GM11168 (cell line): ENCODE data around the gene GNA15.
"Not testable (repeated sequence)": the region's sequence is repeated elsewhere in the genome, so short reads cannot be mapped to it uniquely, and the experiment has no call there.

Source experiments
- in situ Hi-C: fragments of 300-500 bp; cut with MboI; formaldehyde crosslinking; loops from one replicate; pipeline ENCODE4 v1.12.0; 2022; ENCODE audit warnings: low sequenced_read_pairs; ENCODE audit not compliant: unreplicated experiment

The GNA15 gene

DNA sequence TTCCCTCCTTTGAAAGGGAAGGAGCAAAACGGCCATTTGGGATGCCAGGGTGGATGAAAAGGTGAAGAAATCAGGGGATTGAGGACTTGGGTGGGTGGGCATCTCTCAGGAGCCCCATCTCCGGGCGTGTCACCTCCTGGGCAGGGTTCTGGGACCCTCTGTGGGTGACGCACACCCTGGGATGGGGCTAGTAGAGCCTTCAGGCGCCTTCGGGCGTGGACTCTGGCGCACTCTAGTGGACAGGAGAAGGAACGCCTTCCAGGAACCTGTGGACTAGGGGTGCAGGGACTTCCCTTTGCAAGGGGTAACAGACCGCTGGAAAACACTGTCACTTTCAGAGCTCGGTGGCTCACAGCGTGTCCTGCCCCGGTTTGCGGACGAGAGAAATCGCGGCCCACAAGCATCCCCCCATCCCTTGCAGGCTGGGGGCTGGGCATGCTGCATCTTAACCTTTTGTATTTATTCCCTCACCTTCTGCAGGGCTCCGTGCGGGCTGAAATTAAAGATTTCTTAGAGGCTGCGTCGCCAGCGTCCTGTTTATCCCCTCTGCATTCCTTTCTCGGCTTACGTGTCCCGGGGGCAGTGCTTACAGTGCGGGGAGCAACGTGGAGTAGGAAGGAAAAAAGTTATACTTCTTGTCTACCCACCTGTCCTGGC is 27.5 kb downstream of the GNA15 start:
- in situ Hi-C loops: no loop called here

DNA sequence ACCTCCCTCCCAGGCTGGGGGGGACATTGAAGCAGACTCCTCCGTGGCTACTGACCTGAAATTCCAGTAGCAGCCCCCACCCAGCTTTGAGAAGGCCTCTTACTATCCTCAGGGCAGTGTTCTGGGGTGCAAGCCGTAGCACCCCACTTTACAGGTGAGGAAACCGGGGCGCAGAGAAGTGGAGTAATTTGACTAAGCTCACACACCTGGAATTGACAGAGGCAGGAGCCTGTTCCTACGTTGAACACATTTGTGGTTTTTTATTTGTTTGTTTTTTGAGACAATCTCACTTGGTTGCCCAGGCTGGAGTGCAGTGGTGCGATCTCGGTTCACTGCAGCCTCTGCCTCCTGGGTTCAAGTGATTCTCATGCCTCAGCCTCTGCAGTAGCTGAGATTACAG is 28.1 kb downstream of the GNA15 start:
- in situ Hi-C loops: no loop called here

DNA sequence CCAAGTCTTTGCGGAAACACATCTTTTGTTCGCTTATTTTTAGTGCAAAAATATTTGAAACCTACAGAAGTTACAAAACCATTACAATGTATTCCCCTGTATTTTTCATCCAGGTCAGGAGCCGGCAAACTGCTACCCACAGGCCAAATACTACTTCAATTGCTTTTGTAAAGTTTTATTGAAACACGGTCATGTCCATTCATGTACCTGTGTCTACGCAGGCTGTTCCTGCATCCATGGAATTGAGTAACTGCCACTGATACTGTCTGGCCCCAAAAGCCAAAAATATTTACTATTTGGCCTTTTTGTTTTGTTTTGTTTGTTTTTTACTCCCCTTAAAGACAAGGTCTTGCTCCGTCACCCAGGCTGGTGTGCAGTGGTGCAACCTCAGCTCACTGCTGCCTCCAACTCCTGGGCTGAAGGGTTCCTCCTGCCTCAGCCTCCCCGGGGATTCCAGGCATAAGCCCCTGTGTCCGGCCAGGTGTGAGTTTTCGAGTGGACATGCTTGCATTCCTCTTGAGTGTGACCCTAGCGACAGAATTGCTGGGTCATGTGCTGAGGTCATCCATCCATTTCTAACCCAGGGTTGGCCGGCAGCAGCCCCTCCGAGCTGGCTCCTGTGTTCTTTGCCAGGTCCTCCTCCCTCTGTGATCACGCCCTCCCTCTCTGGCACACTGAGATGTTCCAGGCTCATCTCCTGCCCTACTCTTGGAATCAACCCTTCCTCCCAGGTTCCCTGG is 31.9 kb downstream of the GNA15 start:
- in situ Hi-C loops: no loop called here

DNA sequence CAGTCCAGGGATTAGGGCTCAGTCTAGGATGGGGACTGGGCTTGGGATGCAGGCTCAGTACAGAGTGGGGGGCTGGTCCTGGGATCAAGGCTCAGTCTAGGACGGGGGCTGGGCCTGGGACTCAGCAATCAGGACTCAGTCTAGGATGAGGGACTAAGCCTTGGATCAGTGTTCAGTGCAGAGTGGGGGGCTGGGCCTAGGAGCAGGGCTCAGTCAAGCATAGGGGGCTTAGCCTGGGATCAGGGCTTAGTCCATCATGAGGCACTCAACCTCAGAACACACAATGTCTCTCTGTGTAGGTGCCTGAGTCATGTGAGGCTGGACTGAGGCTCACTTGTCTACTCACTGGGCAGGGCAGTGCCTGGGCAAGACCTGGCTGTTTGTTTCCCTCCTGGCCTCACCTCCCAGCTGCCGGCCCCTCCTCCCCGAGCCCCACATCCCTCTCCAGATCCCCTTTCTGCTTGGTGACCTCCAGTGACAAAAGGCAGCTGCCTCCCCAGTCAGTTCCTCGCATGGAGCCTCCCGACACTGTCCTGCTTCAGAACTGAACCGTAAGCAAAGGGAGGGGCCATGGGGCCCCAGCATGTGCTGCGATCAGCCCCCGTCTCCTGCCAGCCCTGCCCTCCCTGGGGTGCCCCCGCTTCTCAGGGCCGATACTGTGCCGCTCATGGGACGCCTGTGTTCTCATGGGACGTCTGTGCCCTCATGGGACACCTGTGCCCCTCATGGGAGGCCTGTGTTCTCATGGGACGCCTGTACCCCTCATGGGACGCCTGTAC is 36.2 kb downstream of the GNA15 start:
- in situ Hi-C loops: no loop called here

DNA sequence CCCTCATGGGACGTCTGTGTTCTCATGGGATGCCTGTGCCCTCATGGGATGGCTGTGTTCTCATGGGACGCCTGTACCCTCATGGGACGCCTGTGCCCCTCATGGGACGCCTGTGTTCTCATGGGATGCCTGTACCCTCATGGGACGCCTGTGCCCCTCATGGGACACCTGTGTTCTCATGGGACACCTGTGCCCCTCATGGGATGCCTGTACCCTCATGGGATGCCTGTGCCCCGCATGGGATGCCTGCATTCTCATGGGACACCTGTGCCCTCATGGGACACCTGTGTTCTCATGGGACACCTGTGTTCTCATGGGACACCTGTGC is 36.8 kb downstream of the GNA15 start:
- in situ Hi-C loops: not testable (repeated sequence)

DNA sequence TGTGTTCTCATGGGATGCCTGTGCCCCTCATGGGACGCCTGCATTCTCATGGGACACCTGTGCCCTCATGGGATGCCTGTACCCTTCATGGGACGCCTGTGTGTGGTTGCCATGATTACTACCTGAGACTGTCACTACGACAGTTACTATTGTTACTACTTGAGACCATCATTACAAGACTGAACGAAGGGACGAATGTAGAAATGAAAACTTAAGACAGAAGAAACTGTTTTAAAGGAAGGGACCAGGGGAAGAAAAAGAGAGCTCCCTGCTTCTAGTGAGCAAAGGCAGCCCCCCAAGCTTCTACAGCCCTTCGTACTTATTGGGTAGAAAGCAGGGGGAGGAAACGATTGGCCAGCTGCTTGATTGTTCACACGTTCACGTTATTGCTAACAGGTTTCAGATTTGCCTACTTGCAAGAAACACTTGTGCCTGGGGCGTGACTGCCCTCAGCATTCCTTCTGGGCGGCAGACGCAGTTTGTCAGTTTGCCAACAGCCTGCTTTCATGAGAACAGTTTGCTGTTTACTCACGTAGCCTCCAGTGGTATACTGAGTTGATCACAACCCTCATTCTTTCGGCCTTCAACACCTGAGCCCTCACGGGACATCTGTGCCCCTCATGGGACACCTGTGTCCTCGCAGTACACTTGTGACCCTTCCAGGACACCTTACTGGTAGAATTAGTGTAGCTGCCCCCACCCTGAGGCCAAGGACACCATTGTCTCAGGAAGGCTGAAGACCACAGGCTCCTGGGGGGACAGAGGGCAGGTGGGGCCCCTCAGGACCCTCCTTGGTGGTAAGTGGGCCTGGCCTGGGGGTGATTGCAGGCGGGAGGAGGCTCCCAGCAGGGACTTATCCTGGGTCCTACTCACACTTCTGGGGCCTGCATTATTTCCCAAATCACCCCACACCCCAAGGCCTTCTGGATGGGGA is 40.2 kb downstream of the GNA15 start:
- in situ Hi-C loops: no loop called here

DNA sequence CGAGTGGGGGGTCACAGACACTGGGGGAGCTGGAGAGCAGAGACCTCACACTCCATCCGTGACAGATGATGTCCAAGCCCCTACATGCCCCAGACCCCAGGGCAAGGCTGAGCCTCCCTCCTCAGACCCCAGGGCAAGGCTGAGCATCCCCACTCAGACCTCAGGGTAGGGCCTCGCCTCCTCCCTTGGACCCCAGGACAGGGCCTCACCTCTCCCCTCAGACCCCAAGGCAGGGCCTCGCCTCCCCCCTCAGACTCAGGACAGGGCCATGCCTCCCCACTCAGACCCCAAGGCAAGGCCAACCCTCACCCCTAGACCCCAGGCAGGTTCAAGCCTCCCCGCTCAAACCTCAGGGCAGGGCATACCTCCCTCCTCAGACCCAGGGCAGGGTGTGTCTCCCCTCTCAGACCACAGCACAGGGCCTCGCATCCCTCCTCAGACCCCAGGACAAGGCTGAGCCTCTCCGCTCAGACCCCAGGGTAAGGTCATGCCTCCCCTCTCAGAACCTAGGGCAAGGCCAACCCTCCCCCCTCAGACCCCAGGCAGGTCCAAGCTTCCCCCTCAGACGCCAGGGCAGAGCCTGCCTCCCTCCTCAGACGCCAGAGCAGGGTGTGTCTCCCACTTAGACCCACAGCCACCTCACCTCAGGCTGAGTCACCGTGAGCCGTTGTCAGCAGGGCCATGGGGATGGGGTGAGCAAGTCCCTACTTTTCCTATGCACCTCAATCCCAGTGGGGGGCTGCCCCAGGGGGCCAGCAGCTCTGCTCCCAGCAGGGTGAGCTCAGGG is 41.1 kb downstream of the GNA15 start:
- in situ Hi-C loops: no loop called here

DNA sequence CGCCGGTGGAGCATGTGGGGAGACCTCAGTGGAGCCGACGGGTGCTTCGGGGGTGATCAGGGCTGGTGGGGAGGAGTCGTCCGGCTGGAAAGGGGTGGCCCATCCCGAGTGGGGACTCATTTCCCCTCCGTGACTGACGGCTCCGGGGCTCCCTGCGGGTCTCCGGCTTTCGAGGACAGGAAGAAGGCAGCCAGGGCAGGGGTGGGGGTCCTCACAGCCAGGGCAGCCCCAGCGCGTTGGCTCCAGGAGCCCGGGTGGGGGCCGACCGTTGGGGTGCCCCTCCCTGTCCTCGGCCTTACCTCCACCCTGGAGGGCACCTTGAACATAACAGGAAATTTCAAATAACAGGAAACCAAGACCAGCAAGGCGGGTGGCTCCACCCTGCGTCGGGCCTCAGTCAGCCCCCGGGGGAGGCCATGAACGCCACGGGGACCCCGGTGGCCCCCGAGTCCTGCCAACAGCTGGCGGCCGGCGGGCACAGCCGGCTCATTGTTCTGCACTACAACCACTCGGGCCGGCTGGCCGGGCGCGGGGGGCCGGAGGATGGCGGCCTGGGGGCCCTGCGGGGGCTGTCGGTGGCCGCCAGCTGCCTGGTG is 42.6 kb downstream of the GNA15 start, which contains the start of gene S1PR4:
S1PR4 (plus strand) TSS at position 393 of the 596 bp plus-strand sequence; CDS start at position 417, 24 bp downstream.
- in situ Hi-C loops: no loop called here

DNA sequence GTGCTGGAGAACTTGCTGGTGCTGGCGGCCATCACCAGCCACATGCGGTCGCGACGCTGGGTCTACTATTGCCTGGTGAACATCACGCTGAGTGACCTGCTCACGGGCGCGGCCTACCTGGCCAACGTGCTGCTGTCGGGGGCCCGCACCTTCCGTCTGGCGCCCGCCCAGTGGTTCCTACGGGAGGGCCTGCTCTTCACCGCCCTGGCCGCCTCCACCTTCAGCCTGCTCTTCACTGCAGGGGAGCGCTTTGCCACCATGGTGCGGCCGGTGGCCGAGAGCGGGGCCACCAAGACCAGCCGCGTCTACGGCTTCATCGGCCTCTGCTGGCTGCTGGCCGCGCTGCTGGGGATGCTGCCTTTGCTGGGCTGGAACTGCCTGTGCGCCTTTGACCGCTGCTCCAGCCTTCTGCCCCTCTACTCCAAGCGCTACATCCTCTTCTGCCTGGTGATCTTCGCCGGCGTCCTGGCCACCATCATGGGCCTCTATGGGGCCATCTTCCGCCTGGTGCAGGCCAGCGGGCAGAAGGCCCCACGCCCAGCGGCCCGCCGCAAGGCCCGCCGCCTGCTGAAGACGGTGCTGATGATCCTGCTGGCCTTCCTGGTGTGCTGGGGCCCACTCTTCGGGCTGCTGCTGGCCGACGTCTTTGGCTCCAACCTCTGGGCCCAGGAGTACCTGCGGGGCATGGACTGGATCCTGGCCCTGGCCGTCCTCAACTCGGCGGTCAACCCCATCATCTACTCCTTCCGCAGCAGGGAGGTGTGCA is 43.3 kb downstream of the GNA15 start:
- in situ Hi-C loops: no loop called here

DNA sequence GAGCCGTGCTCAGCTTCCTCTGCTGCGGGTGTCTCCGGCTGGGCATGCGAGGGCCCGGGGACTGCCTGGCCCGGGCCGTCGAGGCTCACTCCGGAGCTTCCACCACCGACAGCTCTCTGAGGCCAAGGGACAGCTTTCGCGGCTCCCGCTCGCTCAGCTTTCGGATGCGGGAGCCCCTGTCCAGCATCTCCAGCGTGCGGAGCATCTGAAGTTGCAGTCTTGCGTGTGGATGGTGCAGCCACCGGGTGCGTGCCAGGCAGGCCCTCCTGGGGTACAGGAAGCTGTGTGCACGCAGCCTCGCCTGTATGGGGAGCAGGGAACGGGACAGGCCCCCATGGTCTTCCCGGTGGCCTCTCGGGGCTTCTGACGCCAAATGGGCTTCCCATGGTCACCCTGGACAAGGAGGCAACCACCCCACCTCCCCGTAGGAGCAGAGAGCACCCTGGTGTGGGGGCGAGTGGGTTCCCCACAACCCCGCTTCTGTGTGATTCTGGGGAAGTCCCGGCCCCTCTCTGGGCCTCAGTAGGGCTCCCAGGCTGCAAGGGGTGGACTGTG is 44.0 kb downstream of the GNA15 start:
- in situ Hi-C loops: no loop called here

DNA sequence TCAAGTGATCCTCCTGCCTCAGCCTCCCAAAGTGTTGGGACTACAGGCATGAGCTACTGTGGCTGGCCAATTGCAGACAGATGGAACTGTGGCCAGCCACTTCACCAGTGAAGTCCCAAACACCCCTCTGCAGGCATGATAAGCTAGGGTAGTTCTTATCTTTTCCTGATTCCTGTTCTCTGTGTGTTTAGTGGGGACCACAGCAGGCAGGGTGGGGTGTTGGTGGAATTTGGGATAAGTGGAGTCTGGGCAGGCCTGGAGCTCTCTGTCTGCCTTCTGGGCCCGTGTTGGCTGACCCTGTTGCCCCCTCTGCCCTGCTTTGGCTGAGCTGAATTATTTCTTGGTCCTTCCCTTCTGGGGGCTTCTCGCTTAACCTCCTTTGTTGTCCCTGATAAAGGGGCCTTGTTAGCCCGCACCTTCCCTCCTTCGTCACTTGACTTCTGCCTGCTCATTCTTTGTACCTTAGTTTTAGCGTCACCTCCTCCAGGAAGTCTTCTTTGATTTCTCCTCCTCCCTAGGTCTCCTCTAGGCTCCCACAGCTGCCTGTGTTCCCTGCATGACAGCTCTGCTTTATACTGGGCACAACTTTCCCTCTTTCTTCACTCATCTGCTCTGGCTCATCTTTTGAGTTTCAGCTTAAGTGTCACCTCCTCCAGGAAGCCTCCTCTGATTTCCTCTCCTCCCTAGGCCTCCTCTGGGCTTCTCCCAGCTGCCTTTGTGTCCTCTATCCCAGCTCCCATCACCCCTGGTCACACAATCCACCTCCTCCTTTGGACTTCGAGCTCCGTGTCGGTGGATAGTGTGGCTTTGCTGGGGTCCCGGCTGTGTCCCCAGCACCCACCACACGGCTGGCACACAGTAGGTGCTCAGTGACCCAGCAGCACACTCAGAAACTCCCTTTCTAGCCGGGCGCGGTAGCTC is 48.1 kb downstream of the GNA15 start:
- in situ Hi-C loops: no loop called here

DNA sequence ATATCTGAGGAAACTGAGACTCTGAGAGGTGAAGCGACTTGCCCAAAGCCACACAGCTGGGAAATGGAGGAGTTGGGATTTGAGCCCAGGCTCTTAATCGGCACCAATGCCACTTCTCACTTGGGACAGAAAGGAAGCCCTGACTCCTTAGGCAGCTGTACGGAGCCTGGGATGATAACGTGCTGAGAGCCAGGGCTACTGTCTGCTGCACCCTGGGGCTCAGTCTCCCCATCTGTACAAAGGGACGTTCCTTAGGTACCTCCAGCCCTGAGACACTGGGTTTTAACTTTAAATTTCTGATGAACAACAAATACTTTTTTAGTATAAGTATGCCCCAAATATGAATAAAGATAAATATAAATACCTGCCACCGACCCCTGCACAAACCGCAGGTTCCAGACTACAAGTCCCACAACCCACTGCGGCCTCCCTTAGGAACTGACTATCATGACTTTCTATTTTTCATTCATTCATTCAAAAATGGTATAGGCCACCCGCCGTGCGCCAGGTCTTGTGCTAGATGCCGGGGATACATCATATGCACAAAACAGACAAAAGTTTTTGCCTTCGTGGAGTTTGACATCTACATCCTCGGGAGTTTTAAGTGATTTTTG is 49.1 kb downstream of the GNA15 start:
- in situ Hi-C loops: no loop called here

DNA sequence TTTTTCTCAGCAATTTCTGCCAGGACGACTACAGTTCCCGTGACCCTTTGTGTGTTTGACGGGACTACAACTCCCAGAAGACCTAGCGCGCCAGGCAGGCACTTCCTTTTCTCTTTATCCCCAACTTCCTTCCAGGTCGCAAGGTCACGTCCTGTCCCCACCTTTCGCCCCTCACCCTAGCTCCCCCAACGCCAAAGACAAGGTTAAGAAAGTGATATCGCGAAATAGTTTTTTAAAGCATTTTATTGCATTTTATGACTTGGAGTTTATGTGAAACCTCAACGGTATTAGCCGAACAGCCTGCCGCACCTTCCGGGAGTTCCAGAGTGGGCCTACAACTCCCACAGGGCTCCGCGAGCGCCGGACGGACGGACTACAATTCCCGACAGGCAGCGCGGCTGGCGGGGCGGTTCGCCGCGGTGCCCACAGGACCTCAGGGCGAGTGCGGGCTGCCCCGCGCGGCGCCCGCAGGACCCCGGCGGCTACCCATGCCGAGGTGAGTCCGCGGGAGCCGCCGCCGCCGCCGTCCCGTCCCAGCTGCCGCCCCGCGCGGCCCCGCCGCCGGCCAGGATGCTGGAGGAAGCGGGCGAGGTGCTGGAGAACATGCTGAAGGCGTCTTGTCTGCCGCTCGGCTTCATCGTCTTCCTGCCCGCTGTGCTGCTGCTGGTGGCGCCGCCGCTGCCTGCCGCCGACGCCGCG is 49.8 kb downstream of the GNA15 start, which contains the start of gene NCLN:
NCLN (plus strand) TSS at position 470 of the 699 bp plus-strand sequence; CDS start at position 571, 101 bp downstream.
- in situ Hi-C loops: no loop called here

DNA sequence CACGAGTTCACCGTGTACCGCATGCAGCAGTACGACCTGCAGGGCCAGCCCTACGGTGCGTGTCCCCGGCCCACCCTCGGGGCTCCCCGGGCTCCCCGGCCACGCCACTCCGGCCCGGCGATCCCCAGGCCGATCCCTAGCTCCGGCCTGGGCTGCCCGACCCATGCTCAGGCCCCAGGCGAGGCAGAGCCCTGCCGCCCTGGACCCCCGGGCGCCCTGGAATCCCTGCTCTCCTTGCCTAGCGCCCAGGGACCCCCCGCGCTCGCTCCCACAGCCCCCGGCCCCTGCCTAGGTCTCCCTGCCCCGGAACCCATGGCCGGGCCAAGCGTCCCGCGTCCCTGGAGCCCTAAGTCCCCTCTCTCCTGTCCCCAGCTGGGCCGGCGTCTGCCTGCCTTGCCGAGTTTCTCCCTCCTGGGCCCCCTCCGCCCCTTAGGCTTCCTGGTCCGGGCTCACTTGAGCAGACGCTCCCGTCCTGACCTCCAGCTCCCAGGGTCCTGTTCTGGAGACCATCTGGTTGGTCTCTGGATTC is 50.4 kb downstream of the GNA15 start:
- in situ Hi-C loops: no loop called here

DNA sequence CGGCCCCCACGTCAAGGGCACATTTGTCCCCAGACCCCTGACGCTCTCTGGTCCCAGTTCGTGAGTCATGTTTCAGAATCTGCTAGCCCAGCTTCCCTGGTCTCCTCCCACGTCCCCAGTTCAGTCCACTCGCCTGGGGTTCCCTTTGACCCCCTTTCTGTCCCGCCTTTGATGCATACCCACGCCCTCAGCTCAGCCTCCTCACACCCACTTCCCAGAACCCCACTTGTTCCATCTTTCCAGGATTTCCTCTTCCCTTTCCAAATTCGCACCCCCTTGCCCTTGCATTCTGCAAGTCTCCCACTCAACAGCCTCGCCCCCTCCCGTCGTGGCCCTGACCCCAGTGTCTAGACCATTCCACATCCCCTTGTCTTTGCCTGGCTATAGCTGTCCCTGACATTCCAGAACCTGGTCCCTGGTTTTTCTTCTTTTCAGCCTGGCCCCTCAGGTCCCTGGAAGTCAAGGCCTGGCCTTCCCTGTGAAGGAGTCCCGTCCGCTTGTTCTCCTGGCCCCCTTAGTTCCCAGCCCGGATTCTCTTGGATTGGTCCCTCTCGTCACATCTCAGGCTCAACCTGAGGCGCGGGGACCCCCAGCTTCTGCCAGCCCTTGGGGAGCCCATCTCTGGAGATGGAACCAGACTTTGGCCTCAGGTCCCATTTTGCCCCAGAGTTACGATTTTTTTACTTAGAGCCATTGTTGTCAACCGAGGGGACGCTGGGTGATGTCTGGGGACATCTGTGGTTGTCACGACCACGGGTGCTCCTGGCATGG is 51.2 kb downstream of the GNA15 start:
- in situ Hi-C loops: no loop called here
